Adrenal gland (tissue), 12 donors: ENCODE results near the gene MOV10L1. TPM values are rescaled to one million over a fixed set of nuclear protein-coding genes. Genes with fewer than 3 reads are reported as not detected.

Experiments
- DNase-seq, 7 donors: peaks; one replicate each; pipeline ENCODE4 v3.0.0-alpha.2; 2019 to 2020
- H3K27ac ChIP-seq, 5 donors: fragments of 200-600 bp; sonication (generic) in 4 of 5; 1 replicate in 3 of 5; 2 replicates in 2 of 5; pipeline versions ENCODE4 v1.5.1 to v1.8.0; 2016 to 2020; ENCODE audit warnings: mild to moderate bottlenecking in 1 of 5
- H3K27me3 ChIP-seq: fragments of 200-600 bp; 2 replicates; pipeline ENCODE4 v1.8.0; 2021
- H3K36me3 ChIP-seq, 2 donors: fragments of 200-600 bp; replicated peaks in 1 of 2; 1 replicate in 1 of 2; 2 replicates in 1 of 2; pipeline versions ENCODE4 v1.5.1 to v1.8.0; 2018 to 2022
- H3K4me1 ChIP-seq, 2 donors: fragments of 200-600 bp; replicated peaks in 1 of 2; 1 replicate in 1 of 2; 2 replicates in 1 of 2; pipeline versions ENCODE4 v1.5.1 to v1.8.0; 2018 to 2021
- H3K4me3 ChIP-seq, 4 donors: fragments of 200-600 bp; sonication (generic) in 3 of 4; one replicate each; pipeline ENCODE4 v1.5.1; 2016 to 2018
- H3K9me3 ChIP-seq, 3 donors: fragments of 200-600 bp; sonication (generic) in 1 of 3; replicated peaks in 1 of 3; 1 replicate in 2 of 3; 2 replicates in 1 of 3; pipeline versions ENCODE4 v1.5.1 to v1.8.0; 2016 to 2021
- POLR2A ChIP-seq, 2 donors: fragments of 450-650 bp; IDR thresholded peaks; one replicate each; pipeline ENCODE4 v1.6.1; 2017; ENCODE audit warnings: antibody characterized with exemption in 2 of 2, mild to moderate bottlenecking in 2 of 2, moderate library complexity in 1 of 2
- whole genome bisulfite sequencing, 4 donors: extraction: QIAGEN DNeasy Blood & Tissue Kit in 2 of 4; methylation state at CpG; one replicate each; pipeline versions ENCODE4 v1.1.5 to v1.1.7; 2013 to 2017; 5-methylcytosine and 5-hydroxymethylcytosine counted together
- intact Hi-C, 2 donors: fragments of 100-400 bp; cut with DNase I; formaldehyde crosslinking; loops; one replicate each; pipeline versions ENCODE4 v1.14.1 to v1.15.0; 2022 to 2023
- polyA plus RNA-seq, 3 donors: library from polyadenylated mRNA; stranded (reverse); fragments of 200-250 nt in 2 of 3; fragments of 350-450 nt in 1 of 3; fragmentation: Illumina TruSeq in 1 of 3; extraction: RNeasy Lipid Tissue Mini Kit (QIAGEN cat#74804) in 1 of 3; gene quantifications; one replicate each; pipeline ENCODE4 v1.2.3, GENCODE V29; 2013 to 2014
- total RNA-seq, 9 donors: library from RNA; depleted of rRNA in 4 of 9; stranded (reverse); fragments of >200 nt in 4 of 9; fragments of 120-200 nt in 1 of 9; fragmentation: NEBNext Ultra II Directional in 1 of 9; extraction: Animal tissue kit (Norgen Biotek cat#: 25700) in 1 of 9; gene quantifications; one replicate each; pipeline versions ENCODE4 v1.1.0 to v1.2.4, GENCODE V29; 2013 to 2023
- TF ChIP-seq, protein P1 (sequence below), 6 experiments: fragments of 450-650 bp in 4 of 6; fragments of 200-600 bp in 2 of 6; sonication (generic) in 1 of 6; IDR thresholded peaks; 1 replicate in 5 of 6; 2 replicates in 1 of 6; pipeline versions ENCODE4 v1.5.1 to v1.8.0; 2016 to 2021; ENCODE audit warnings: antibody characterized with exemption in 6 of 6, mild to moderate bottlenecking in 2 of 6, moderate library complexity in 1 of 6
- donor health status: healthy with polysubstance abuse.
- donor health status: Bipolar disorder and iron deficiency.
- donor health status: DM: yes; HTN: yes; CAD: no.
- donor health status: DM: no; HTN: no; CAD: no.
- donor health status: DM: no; HTN: no; CAD: no.
- donor health status: DM: yes; HTN: yes; CAD: no.

MOV10L1 gene
- total and polyA plus RNA-seq, 12 donors: 0.14 to 0.74 (median 0.40) TPM; not detected in 5

GRCh38 chr22:50104141-50104544 lies 14.3 kb downstream of the MOV10L1 start:
- no peak for DNase-seq
- 71 to 86% (median 76%) methylated on average over 5 to 6 of the region's 6 CpGs for WGBS, 4 donors
- Histone ChIP-seq H3K9me3 (no peaks in the 10 kb centered on the region), H3K36me3 (no peaks in the 10 kb centered on the region), H3K27me3 (peaks cover 10% of the 10 kb centered on the region), H3K4me3 (no peak overlapping the region), H3K27ac (no peak overlapping the region), H3K4me1 (no peaks in the 10 kb centered on the region)
- intact Hi-C loops: no loop called here
- TF ChIP-seq POLR2A (IDR thresholded peaks at IDR 0.05): no peak
- TF ChIP-seq, protein P1, sequence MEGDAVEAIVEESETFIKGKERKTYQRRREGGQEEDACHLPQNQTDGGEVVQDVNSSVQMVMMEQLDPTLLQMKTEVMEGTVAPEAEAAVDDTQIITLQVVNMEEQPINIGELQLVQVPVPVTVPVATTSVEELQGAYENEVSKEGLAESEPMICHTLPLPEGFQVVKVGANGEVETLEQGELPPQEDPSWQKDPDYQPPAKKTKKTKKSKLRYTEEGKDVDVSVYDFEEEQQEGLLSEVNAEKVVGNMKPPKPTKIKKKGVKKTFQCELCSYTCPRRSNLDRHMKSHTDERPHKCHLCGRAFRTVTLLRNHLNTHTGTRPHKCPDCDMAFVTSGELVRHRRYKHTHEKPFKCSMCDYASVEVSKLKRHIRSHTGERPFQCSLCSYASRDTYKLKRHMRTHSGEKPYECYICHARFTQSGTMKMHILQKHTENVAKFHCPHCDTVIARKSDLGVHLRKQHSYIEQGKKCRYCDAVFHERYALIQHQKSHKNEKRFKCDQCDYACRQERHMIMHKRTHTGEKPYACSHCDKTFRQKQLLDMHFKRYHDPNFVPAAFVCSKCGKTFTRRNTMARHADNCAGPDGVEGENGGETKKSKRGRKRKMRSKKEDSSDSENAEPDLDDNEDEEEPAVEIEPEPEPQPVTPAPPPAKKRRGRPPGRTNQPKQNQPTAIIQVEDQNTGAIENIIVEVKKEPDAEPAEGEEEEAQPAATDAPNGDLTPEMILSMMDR (IDR thresholded peaks at IDR 0.05): no peak

GRCh38 chr22:50105208-50106100 lies 15.6 kb downstream of the MOV10L1 start:
- Histone ChIP-seq H3K36me3 (no peaks in the 10 kb centered on the region), H3K27ac (no peak overlapping the region), H3K27me3 (peaks cover 10% of the 10 kb centered on the region), H3K4me3 (no peak overlapping the region), H3K4me1 (no peaks in the 10 kb centered on the region), H3K9me3 (no peaks in the 10 kb centered on the region)
- TF ChIP-seq, protein P1 (IDR thresholded peaks at IDR 0.05): no peak
- TF ChIP-seq POLR2A (IDR thresholded peaks at IDR 0.05): no peak
- intact Hi-C loops: no loop called here
- WGBS, 4 donors: 51 to 65% (median 56%) methylated on average over 6 to 9 of the region's 9 CpGs
- peak in 2 of 7 donors; percentile 21 to 39 for DNase-seq

- intact Hi-C loops: no loop called here
- Histone ChIP-seq H3K9me3 (no peaks in the 10 kb centered on the region), H3K4me1 (no peaks in the 10 kb centered on the region), H3K27ac (no peak overlapping the region), H3K36me3 (no peaks in the 10 kb centered on the region), H3K27me3 (peaks cover 9% of the 10 kb centered on the region), H3K4me3 (no peak overlapping the region)
- WGBS, 4 donors: 73 to 87% (median 82%) methylated on average over 6 to 9 of the region's 9 CpGs
- DNase-seq: no peak
- no peak for TF ChIP-seq POLR2A (IDR thresholded peaks at IDR 0.05)
- TF ChIP-seq, protein P1 (IDR thresholded peaks at IDR 0.05): no peak
These were observed 17.7 kb downstream of the MOV10L1 start for GRCh38 chr22:50107529-50107928.

DNA sequence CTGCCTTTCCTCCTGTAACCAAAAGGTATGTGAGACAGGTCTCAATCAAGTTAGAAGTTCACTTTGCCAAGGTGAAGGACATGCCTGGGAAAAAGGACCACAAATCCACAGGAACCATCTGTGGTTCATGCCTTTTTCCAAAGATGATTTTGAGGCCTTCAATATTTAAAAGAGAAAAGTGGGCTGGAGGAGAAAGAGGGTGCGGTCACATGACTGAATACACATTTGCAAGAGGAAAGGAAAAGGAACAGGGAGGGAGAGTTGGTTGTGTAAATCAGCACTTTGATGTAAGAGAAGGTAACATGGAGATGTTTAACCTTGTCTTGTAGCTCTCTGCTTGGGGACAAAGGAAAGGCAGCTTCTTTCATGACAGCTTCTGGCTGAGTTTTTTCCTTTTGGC lies 21.2 kb downstream of the MOV10L1 start:
- DNase-seq: no peak
- WGBS, 4 donors: 88 to 95% (median 90%) methylated on average over 1 of the region's 1 CpG
- no peaks in the 10 kb centered on the region for H3K9me3 ChIP-seq
- no peaks in the 10 kb centered on the region for H3K36me3 ChIP-seq
- TF ChIP-seq, protein P1 (IDR thresholded peaks at IDR 0.05): no peak
- TF ChIP-seq POLR2A (IDR thresholded peaks at IDR 0.05): no peak
- no peak overlapping the region for H3K4me3 ChIP-seq
- peaks cover 9% of the 10 kb centered on the region for H3K27me3 ChIP-seq
- H3K4me1 ChIP-seq: no peaks in the 10 kb centered on the region
- intact Hi-C loops: no loop called here
- H3K27ac ChIP-seq: no peak overlapping the region
